K562 (cell line): ENCODE results near the gene PPP2R2B. TPM values are rescaled to one million over a fixed set of nuclear protein-coding genes. Genes with fewer than 3 reads are reported as not detected.

ENCODE experiments used
- ATAC-seq: fragments of 200-7000 bp; cut with Tn5 transposase; 3 replicates; pipeline ENCODE4 v1.9.1; 2020; ENCODE audit warnings: moderate library complexity
- BruUV-seq: library from RNA; stranded (reverse); fragments of 400-500 nt; replicated peaks from 2 replicates; lab custom pipeline; 2021; lab: Mats Ljungman, UMichigan
- CTCF ChIA-PET: fragments of 300-600 bp; formaldehyde crosslinking; extraction: SDS; loops from one replicate; lab custom pipeline; 2021; ENCODE audit warnings: low intra/inter-chr PET ratio; lab: Yijun Ruan, JAX
- POLR2A ChIA-PET: fragments of 300-600, 350-650 bp; sonication (Branson Sonifier 250); formaldehyde crosslinking; extraction: SDS; loops from one replicate; lab custom pipeline; 2021; ENCODE audit warnings: antibody characterized with exemption, inconsistent platforms; lab: Yijun Ruan, JAX
- DNase-seq, 4 experiments: peaks; one replicate each; pipeline versions ENCODE4 v3.0.0 to v3.0.0-alpha.2; 2011 to 2018; ENCODE audit warnings: low spot score in 3 of 4, mixed read lengths in 3 of 4; ENCODE audit errors: extremely low read depth in 1 of 4
- FAIRE-seq: peaks from 2 replicates; lab custom pipeline; 2011; peaks lifted over from hg19 to GRCh38; lab: Jason Lieb, UNC
- H2AFZ ChIP-seq: 2 replicates; pipeline ENCODE4 v1.6.0; 2011; ENCODE audit warnings: low read depth, low read length, control low read depth, inconsistent platforms
- H3K27ac ChIP-seq: fragments of 200-600 bp; 3 replicates; pipeline ENCODE4 v1.8.0; 2011; ENCODE audit warnings: low read depth, mild to moderate bottlenecking, control low read depth, inconsistent platforms, low read length, moderate library complexity, mixed read lengths; ENCODE audit errors: extremely low read depth
- H3K27me3 ChIP-seq, 2 experiments: fragments of 300-600 bp in 1 of 2; 2 replicates in 1 of 2; 3 replicates in 1 of 2; pipeline versions ENCODE4 v1.6.0 to v1.8.0; 2011; ENCODE audit warnings: inconsistent platforms in 2 of 2, low read length in 2 of 2, mild to moderate bottlenecking in 1 of 2, mixed read lengths in 1 of 2, moderate library complexity in 1 of 2; ENCODE audit not compliant: control insufficient read depth in 2 of 2, insufficient read depth in 2 of 2
- H3K36me3 ChIP-seq: fragments of 300-600 bp; 3 replicates; pipeline ENCODE4 v1.8.0; 2011; ENCODE audit warnings: mild to moderate bottlenecking, low read length, inconsistent platforms; ENCODE audit not compliant: control insufficient read depth, insufficient read depth
- H3K4me1 ChIP-seq, 2 experiments: fragments of 200-600 bp in 1 of 2; replicated peaks in 1 of 2; 2 replicates in 1 of 2; 3 replicates in 1 of 2; pipeline versions ENCODE4 v1.5.1 to v1.8.0; 2011; ENCODE audit warnings: inconsistent platforms in 2 of 2, low read length in 2 of 2, mild to moderate bottlenecking in 1 of 2, mixed read lengths in 1 of 2, moderate library complexity in 1 of 2; ENCODE audit not compliant: control insufficient read depth in 2 of 2, insufficient read depth in 2 of 2
- H3K4me2 ChIP-seq: 2 replicates; pipeline ENCODE4 v1.6.1; 2011; ENCODE audit warnings: low read length, control low read depth, inconsistent platforms, mixed read lengths; ENCODE audit not compliant: insufficient read depth
- H3K4me3 ChIP-seq: fragments of 200-600 bp; sonication (generic), shearing (Covaris generic); 2 replicates; pipeline ENCODE4 v1.5.1; 2016; ENCODE audit warnings: control low read depth, inconsistent platforms
- H3K79me2 ChIP-seq: fragments of 200-600 bp; 3 replicates; pipeline ENCODE4 v1.8.0; 2011; ENCODE audit warnings: low read length, inconsistent platforms; ENCODE audit not compliant: control insufficient read depth, insufficient read depth
- H3K9ac ChIP-seq, 2 experiments: 2 replicates each; pipeline versions ENCODE4 v1.6.0 to v1.6.1; 2011; ENCODE audit warnings: low read depth in 2 of 2, low read length in 2 of 2, control low read depth in 1 of 2, inconsistent platforms in 1 of 2, mild to moderate bottlenecking in 1 of 2, mixed read lengths in 1 of 2; ENCODE audit not compliant: insufficient read depth in 1 of 2
- H3K9me1 ChIP-seq: one replicate; pipeline ENCODE4 v1.6.0; 2011; ENCODE audit warnings: inconsistent platforms, mild to moderate bottlenecking, low read length, moderate library complexity; ENCODE audit not compliant: control insufficient read depth, insufficient read depth
- H3K9me3 ChIP-seq: replicated peaks from 2 replicates; pipeline ENCODE4 v1.5.1; 2011; ENCODE audit warnings: low read depth, low read length, inconsistent platforms; ENCODE audit not compliant: control insufficient read depth, insufficient read depth
- H4K20me1 ChIP-seq: replicated peaks from 2 replicates; pipeline ENCODE4 v1.6.1; 2011; ENCODE audit warnings: low read length, inconsistent platforms, mixed read lengths; ENCODE audit not compliant: control insufficient read depth, insufficient read depth
- ATF3 ChIP-seq, 2 experiments: fragments of 450-650 bp in 1 of 2; sonication (generic) in 1 of 2; formaldehyde crosslinking in 1 of 2; IDR thresholded peaks in 1 of 2; conservative IDR thresholded peaks in 1 of 2; 2 replicates each; pipeline versions ENCODE4 v1.6.1 to v1.8.1; 2016 to 2023; ENCODE audit warnings: mild to moderate bottlenecking in 2 of 2, moderate library complexity in 2 of 2, inconsistent platforms in 1 of 2, missing genetic modification reagents in 1 of 2
- HEY1 ChIP-seq: fragments of 250-450 bp; sonication (Bioruptor Pico); IDR thresholded peaks from 2 replicates; pipeline ENCODE4 v1.5.0; 2020; ENCODE audit warnings: mild to moderate bottlenecking, moderate library complexity, borderline replicate concordance
- LARP7 ChIP-seq: fragments of 450-650 bp; IDR thresholded peaks from 2 replicates; pipeline ENCODE4 v1.6.1; 2016
- LEF1 ChIP-seq: fragments of 450-650 bp; IDR thresholded peaks from 2 replicates; pipeline ENCODE4 v1.6.1; 2016; ENCODE audit warnings: mild to moderate bottlenecking
- MEIS2 ChIP-seq: fragments of 450-650 bp; IDR thresholded peaks from 2 replicates; pipeline ENCODE4 v1.6.1; 2014; ENCODE audit warnings: mild to moderate bottlenecking; ENCODE audit not compliant: partially characterized antibody
- NBN ChIP-seq: fragments of 450-650 bp; IDR thresholded peaks from 2 replicates; pipeline ENCODE4 v1.6.1; 2016; ENCODE audit warnings: low read depth, mild to moderate bottlenecking
- NFIC ChIP-seq: fragments of 450-650 bp; IDR thresholded peaks from 2 replicates; pipeline ENCODE4 v1.6.1; 2017; ENCODE audit warnings: mild to moderate bottlenecking, inconsistent platforms
- NR4A1 ChIP-seq, 2 experiments: fragments of 250-450 bp in 1 of 2; fragments of 450-650 bp in 1 of 2; sonication (Bioruptor Pico) in 1 of 2; IDR thresholded peaks; 2 replicates each; pipeline versions ENCODE4 v1.4.0 to v1.6.1; 2016 to 2020; ENCODE audit warnings: mild to moderate bottlenecking in 2 of 2, missing compliant biosample characterization in 1 of 2, missing genetic modification characterization in 1 of 2, moderate library complexity in 1 of 2
- RBM17 ChIP-seq: fragments of 200-400 bp; formaldehyde crosslinking; IDR thresholded peaks from 2 replicates; pipeline ENCODE4 v1.6.1; 2017; ENCODE audit warnings: low read depth, mild to moderate bottlenecking, low read length, borderline replicate concordance
- SIN3A ChIP-seq, 2 experiments: fragments of 150-350 bp in 1 of 2; IDR thresholded peaks; 2 replicates each; pipeline ENCODE4 v1.6.1; 2011 to 2016; ENCODE audit warnings: borderline replicate concordance in 2 of 2, low read depth in 2 of 2, low read length in 2 of 2, mild to moderate bottlenecking in 2 of 2, moderate library complexity in 2 of 2; ENCODE audit not compliant: control insufficient read depth in 1 of 2
- SMARCE1 ChIP-seq: fragments of 450-650 bp; IDR thresholded peaks from 2 replicates; pipeline ENCODE4 v1.7.1; 2016; ENCODE audit warnings: mild to moderate bottlenecking
- XRCC5 ChIP-seq: fragments of 200-400 bp; formaldehyde crosslinking; IDR thresholded peaks from 2 replicates; pipeline ENCODE4 v1.6.1; 2017; ENCODE audit warnings: low read depth, mild to moderate bottlenecking, low read length
- ZNF778 ChIP-seq: fragments of 450-650 bp; formaldehyde crosslinking; IDR thresholded peaks from 2 replicates; pipeline ENCODE4 v1.4.0; 2020; ENCODE audit warnings: mild to moderate bottlenecking, moderate library complexity
- ZNF785 ChIP-seq: fragments of 250-450 bp; sonication (Bioruptor Pico); IDR thresholded peaks from 2 replicates; pipeline ENCODE4 v1.4.0; 2020; ENCODE audit warnings: mild to moderate bottlenecking
- WGBS: fragments of 100-300 bp; shearing (Covaris generic); methylation state at CpG from one replicate; pipeline ENCODE4 v1.1.6; 2016; ENCODE audit warnings: low coverage, mixed read lengths; ENCODE audit not compliant: insufficient coverage; ENCODE audit errors: missing lambda C conversion rate; 5-methylcytosine and 5-hydroxymethylcytosine counted together
- in situ Hi-C: fragments of 300-500 bp; cut with MboI; formaldehyde crosslinking; loops from 4 replicates; pipeline ENCODE4 v1.15.0; 2018; ENCODE audit warnings: inconsistent platforms, mixed read lengths
- intact Hi-C: fragments of 100-400 bp; cut with micrococcal nuclease; formaldehyde crosslinking; loops from 2 replicates; pipeline ENCODE4 v1.14.2; 2022
- polyA plus RNA-seq, 8 experiments: library from polyadenylated mRNA; depleted of rRNA in 4 of 8; stranded (reverse) in 5 of 8; unstranded in 3 of 8; fragments of >200 nt; fragmentation: Nextera tagmentation in 2 of 8; fragmentation: Illumina TruSeq in 1 of 8; extraction: Ambion mirVana in 2 of 8; extraction: Trizol in 1 of 8; gene quantifications; 2 replicates each; pipeline versions ENCODE4 v1.2.1 to v1.2.3, GENCODE V29; 2011 to 2014; ENCODE audit warnings: inconsistent platforms in 1 of 8, missing spikeins in 1 of 8
- total RNA-seq, 7 experiments: library from RNA; depleted of rRNA in 6 of 7; stranded (reverse); fragments of >200 nt in 6 of 7; fragmentation: Illumina TruSeq in 2 of 7; extraction: Trizol in 2 of 7; gene quantifications; 2 replicates each; pipeline versions ENCODE4 v1.2.1 to v1.2.3, GENCODE V29; 2011 to 2021; ENCODE audit warnings: low replicate concordance in 1 of 7
- TF ChIP-seq, protein P1 (sequence below), 2 experiments: fragments of 450-650 bp; conservative IDR thresholded peaks; 2 replicates each; pipeline ENCODE4 v1.6.1; 2017; ENCODE audit warnings: mild to moderate bottlenecking in 2 of 2, moderate library complexity in 2 of 2
- TF ChIP-seq, protein P2 (sequence below): fragments of 250-450 bp; sonication (Bioruptor Pico); IDR thresholded peaks from 2 replicates; pipeline ENCODE4 v1.5.0; 2021; ENCODE audit warnings: mild to moderate bottlenecking, moderate library complexity

PPP2R2B gene
- total and polyA plus RNA-seq, 9 of the 15 experiments (the other 6 are each of a cell fraction or from before 2014, with no cell fraction given), result not detected

GRCh38 chr5:146919304-146919703 is 40.7 kb upstream of the PPP2R2B start:
- Histone ChIP-seq H3K9me3 (no peaks in the 10 kb centered on the region; the same call in 1 of the 2 replicates), H2AFZ (no peak overlapping the region), H4K20me1 (no peaks in the 10 kb centered on the region), H3K36me3 (no peaks in the 10 kb centered on the region), H3K4me1 (no peaks in the 10 kb centered on the region), H3K4me3 (no peak overlapping the region), H3K9ac (no peak overlapping the region), H3K9me1 (no peaks in the 10 kb centered on the region), H3K79me2 (no peaks in the 10 kb centered on the region), H3K4me2 (no peak overlapping the region), H3K27ac (no peak overlapping the region), H3K27me3 (no peaks in the 10 kb centered on the region)
- POLR2A ChIA-PET, result no interaction called here
- DNase-seq (no peak), FAIRE-seq (no peak), ATAC-seq (no peak)
- whole genome bisulfite sequencing, result 0% methylated on average over 2 of the region's 2 CpGs
- no TSS peak for BruUV-seq
- intact Hi-C loops (no loop called here), in situ Hi-C loops (no loop called here)
- CTCF ChIA-PET, result no interaction called here
- TF ChIP-seq XRCC5, result no peak
- no peak for TF ChIP-seq RBM17
- no peak for TF ChIP-seq SIN3A (IDR thresholded peaks at IDR 0.05; ENCODE audit: borderline replicate concordance in 2 of 2, control insufficient read depth in 1 of 2, low read depth in 2 of 2, low read length in 2 of 2)
- no peak for TF ChIP-seq LEF1
- TF ChIP-seq MEIS2, result no peak
- TF ChIP-seq NFIC, result no peak
- TF ChIP-seq, protein P1, sequence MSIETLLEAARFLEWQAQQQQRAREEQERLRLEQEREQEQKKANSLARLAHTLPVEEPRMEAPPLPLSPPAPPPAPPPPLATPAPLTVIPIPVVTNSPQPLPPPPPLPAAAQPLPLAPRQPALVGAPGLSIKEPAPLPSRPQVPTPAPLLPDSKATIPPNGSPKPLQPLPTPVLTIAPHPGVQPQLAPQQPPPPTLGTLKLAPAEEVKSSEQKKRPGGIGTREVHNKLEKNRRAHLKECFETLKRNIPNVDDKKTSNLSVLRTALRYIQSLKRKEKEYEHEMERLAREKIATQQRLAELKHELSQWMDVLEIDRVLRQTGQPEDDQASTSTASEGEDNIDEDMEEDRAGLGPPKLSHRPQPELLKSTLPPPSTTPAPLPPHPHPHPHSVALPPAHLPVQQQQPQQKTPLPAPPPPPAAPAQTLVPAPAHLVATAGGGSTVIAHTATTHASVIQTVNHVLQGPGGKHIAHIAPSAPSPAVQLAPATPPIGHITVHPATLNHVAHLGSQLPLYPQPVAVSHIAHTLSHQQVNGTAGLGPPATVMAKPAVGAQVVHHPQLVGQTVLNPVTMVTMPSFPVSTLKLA (conservative IDR thresholded peaks at IDR 0.05), result no peak
- no peak for TF ChIP-seq ZNF778 (CRISPR knock-in tag)
- no peak for TF ChIP-seq HEY1 (CRISPR knock-in tag)
- no peak for TF ChIP-seq NR4A1 (CRISPR knock-in tag; IDR thresholded peaks at IDR 0.05)
- no peak for TF ChIP-seq NR4A1 (tag; IDR thresholded peaks at IDR 0.05)
- no peak for TF ChIP-seq SMARCE1
- no peak for TF ChIP-seq ATF3 (IDR thresholded peaks at IDR 0.05)
- TF ChIP-seq ATF3 (CRISPR knock-in tag; conservative IDR thresholded peaks at IDR 0.05), result no peak
- no peak for TF ChIP-seq LARP7
- TF ChIP-seq ZNF785 (CRISPR knock-in tag), result no peak
- TF ChIP-seq NBN, result no peak
- TF ChIP-seq, protein P2, sequence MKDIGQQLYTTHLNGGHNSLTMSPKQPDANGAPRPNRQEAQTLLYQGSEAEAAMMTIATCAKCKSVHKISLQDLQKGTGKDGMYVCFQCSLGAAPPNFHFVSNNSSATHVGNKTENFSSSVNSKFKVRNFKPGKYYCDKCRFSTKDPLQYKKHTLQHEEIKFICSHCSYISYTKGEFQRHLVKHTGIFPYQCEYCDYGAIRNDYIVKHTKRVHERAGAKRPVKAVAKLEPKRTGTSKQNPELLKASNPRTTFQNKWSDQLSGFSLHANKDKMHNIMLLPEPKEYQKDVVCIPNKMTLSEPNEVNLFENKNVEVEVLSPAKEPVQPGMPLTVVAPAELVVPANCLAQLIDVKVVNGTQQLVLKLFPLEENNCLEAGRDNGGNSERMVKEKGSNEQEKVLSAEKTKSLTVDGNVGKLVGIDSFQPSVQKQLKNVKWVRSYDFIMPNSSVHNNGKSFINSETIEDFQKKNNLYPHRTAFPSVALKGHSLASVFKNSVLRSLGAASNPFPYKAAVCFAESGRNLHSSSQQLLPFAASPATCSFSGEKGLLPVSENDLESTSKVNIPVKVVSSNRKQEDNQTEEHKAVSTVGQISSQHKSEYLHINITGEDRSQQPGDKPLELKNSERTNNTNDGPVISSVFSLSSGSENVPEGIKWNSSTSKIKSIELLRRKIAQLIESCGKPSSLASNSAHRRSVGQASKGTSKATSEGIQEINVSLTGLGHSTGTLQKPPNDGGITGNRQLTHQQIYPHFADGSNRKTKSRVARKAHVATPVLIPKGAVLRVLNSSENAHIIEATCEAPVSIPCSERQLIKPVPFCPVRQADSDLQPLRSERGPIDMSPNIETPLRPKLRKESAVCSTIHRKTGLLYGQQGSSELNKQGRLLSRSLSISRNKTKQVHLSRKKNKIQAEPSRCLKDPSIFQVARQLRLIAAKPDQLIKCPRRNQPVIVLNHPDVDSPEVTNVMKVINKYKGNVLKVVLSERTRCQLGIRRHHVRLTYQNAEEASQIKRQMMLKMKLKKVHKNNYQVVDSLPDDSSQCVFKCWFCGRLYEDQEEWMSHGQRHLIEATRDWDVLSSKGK (CRISPR knock-in tag), result no peak
